ENCODE measurements around the gene PCNT. TPM values are rescaled to one million over a fixed set of nuclear protein-coding genes. Genes with fewer than 3 reads are reported as not detected.

The PCNT gene
- total RNA-seq, 1 experiment from 2014 or later, result 39.6 TPM

DNA sequence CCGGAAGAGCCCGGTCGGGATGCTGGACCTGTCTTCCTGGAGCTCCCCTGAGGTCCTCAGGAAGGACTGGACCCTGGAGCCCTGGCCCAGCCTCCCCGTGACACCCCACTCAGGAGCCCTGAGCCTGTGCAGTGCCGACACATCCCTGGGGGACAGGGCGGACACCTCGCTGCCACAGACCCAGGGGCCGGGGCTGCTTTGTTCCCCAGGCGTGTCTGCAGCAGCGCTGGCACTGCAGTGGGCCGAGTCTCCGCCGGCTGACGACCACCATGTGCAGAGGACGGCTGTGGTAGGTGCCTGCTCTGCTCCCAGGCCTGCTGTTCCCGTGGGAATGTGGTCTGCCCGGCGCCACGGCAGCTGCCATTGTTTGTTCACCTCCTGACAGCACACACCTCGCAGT lies 92.6 kb downstream of the PCNT start:
- no peak overlapping the region for H4K5ac ChIP-seq (ENCODE audit: insufficient read length, low read depth, low read length)
- no peak overlapping the region for H2BK15ac ChIP-seq (ENCODE audit: low read depth, low read length)
- no peak overlapping the region for H3K4ac ChIP-seq (ENCODE audit: low read depth, low read length)
- no peaks in the 10 kb centered on the region for H3K9me3 ChIP-seq (ENCODE audit: control insufficient read depth, low read depth, low read length)
- no peaks in the 10 kb centered on the region for H3K27me3 ChIP-seq (ENCODE audit: insufficient read depth, low read length)
- H2BK20ac ChIP-seq (ENCODE audit: low read depth, low read length, poor library complexity, severe bottlenecking), result no peak overlapping the region
- no peaks in the 10 kb centered on the region for H3K4me1 ChIP-seq (ENCODE audit: insufficient read depth, low read length)
- no peak overlapping the region for H3K27ac ChIP-seq (ENCODE audit: insufficient read length, low read depth, low read length)
- Mint-ChIP-seq H3K4me1 (peaks cover 2 to 8% of the 10 kb centered on the region in 2 experiments; a peak in 3 of 4 replicates), H3K4me3 (no peak overlapping the region), H3K27me3 (ENCODE audit: low read depth) (no peaks in the 10 kb centered on the region), H3K9me3 (no peaks in the 10 kb centered on the region), H3K36me3 (ENCODE audit: insufficient read depth in 1 of 3, low read depth in 3 of 3) (peaks cover 24 to 60% (median 58%) of the 10 kb centered on the region in 3 experiments), H3K27ac (no peak overlapping the region)
- no peak overlapping the region for H3K18ac ChIP-seq (ENCODE audit: insufficient read length, low read depth, low read length)
- H2AK5ac ChIP-seq (ENCODE audit: insufficient read length, low read length), result no peak overlapping the region
- H3K79me2 ChIP-seq (ENCODE audit: insufficient read depth, low read length), result no peaks in the 10 kb centered on the region
- H2BK12ac ChIP-seq (ENCODE audit: insufficient read length, low read depth, low read length), result no peak overlapping the region
- H3K9ac ChIP-seq (ENCODE audit: extremely low read depth, insufficient read length, low read length), result no peak overlapping the region
- H3K23me2 ChIP-seq (ENCODE audit: insufficient read length, low read depth, low read length, poor library complexity, severe bottlenecking), result peaks cover 7% of the 10 kb centered on the region
- no peaks in the 10 kb centered on the region for H4K20me1 ChIP-seq (ENCODE audit: control insufficient read depth, insufficient read depth, insufficient read length)
- no peaks in the 10 kb centered on the region for H3K79me1 ChIP-seq (ENCODE audit: insufficient read depth, low read depth, low read length, poor library complexity, severe bottlenecking)
- no peak overlapping the region for H3K23ac ChIP-seq (ENCODE audit: insufficient read length, low read depth, low read length)
- H3T11ph ChIP-seq (ENCODE audit: low read length), result no peak overlapping the region
- TF ChIP-seq, protein P1, sequence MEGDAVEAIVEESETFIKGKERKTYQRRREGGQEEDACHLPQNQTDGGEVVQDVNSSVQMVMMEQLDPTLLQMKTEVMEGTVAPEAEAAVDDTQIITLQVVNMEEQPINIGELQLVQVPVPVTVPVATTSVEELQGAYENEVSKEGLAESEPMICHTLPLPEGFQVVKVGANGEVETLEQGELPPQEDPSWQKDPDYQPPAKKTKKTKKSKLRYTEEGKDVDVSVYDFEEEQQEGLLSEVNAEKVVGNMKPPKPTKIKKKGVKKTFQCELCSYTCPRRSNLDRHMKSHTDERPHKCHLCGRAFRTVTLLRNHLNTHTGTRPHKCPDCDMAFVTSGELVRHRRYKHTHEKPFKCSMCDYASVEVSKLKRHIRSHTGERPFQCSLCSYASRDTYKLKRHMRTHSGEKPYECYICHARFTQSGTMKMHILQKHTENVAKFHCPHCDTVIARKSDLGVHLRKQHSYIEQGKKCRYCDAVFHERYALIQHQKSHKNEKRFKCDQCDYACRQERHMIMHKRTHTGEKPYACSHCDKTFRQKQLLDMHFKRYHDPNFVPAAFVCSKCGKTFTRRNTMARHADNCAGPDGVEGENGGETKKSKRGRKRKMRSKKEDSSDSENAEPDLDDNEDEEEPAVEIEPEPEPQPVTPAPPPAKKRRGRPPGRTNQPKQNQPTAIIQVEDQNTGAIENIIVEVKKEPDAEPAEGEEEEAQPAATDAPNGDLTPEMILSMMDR (conservative IDR thresholded peaks at IDR 0.05), result no peak
- no peak overlapping the region for H3K4me2 ChIP-seq (ENCODE audit: insufficient read depth, insufficient read length, low read length)
- H2BK120ac ChIP-seq (ENCODE audit: low read depth, low read length, poor library complexity, severe bottlenecking), result no peak overlapping the region
- DNase-seq, result no peak
- H2AFZ ChIP-seq (ENCODE audit: low read length), result no peak overlapping the region
- H3K14ac ChIP-seq (ENCODE audit: insufficient read depth, low read length), result no peak overlapping the region
- H3K56ac ChIP-seq (ENCODE audit: insufficient read length, low read depth, low read length), result no peak overlapping the region
- H4K91ac ChIP-seq (ENCODE audit: insufficient read length, low read depth, low read length), result no peak overlapping the region
- H4K8ac ChIP-seq (replicated peaks; ENCODE audit: insufficient read length, low read depth, low read length), result no peak overlapping the region
- H2BK5ac ChIP-seq (ENCODE audit: insufficient read length, low read length), result no peak overlapping the region
- no CpG with 5 or more reads among the region's 20 CpGs for WGBS (ENCODE audit: extremely low coverage, insufficient read length, low lambda C conversion rate)

Measured in H9 (cell line).